Kidney (tissue), 14 donors: ENCODE data around the gene MACC1. TPM values are rescaled to one million over a fixed set of nuclear protein-coding genes. Genes with fewer than 3 reads are reported as not detected.

ENCODE experiments used
- DNase-seq, 5 donors: peaks; one replicate each; pipeline ENCODE4 v3.0.0-alpha.2; 2013 to 2020
- FAIRE-seq: peaks from 2 replicates; lab custom pipeline; 2012; peaks lifted over from hg19 to GRCh38; lab: Jason Lieb, UNC
- H3K27ac ChIP-seq, 2 donors: one replicate each; pipeline ENCODE4 v1.7.0; 2013; ENCODE audit warnings: low read depth in 2 of 2, low read length in 2 of 2, inconsistent platforms in 1 of 2
- H3K27me3 ChIP-seq: one replicate; pipeline ENCODE4 v1.7.1; 2013; ENCODE audit warnings: low read length, inconsistent platforms; ENCODE audit not compliant: control insufficient read depth, insufficient read depth
- H3K36me3 ChIP-seq, 3 donors: one replicate each; pipeline versions ENCODE4 v1.7.0 to v1.7.1; 2013; ENCODE audit warnings: low read length in 3 of 3, control low read depth in 1 of 3, inconsistent platforms in 1 of 3; ENCODE audit not compliant: insufficient read depth in 3 of 3, control insufficient read depth in 2 of 3
- H3K4me1 ChIP-seq, 3 donors: one replicate each; pipeline versions ENCODE4 v1.7.0 to v1.7.1; 2013; ENCODE audit warnings: low read length in 3 of 3, inconsistent platforms in 1 of 3, low read depth in 1 of 3; ENCODE audit not compliant: control insufficient read depth in 2 of 3, insufficient read depth in 2 of 3
- H3K4me3 ChIP-seq, 3 donors: one replicate each; pipeline versions ENCODE4 v1.7.0 to v1.8.1; 2013; ENCODE audit warnings: low read length in 3 of 3, control low read depth in 1 of 3, inconsistent platforms in 1 of 3
- H3K9ac ChIP-seq, 3 donors: one replicate each; pipeline versions ENCODE4 v1.7.0 to v1.7.1; 2013; ENCODE audit warnings: low read length in 3 of 3, control low read depth in 1 of 3, inconsistent platforms in 1 of 3
- H3K9me3 ChIP-seq, 3 donors: one replicate each; pipeline versions ENCODE4 v1.7.0 to v1.7.1; 2013; ENCODE audit warnings: low read length in 3 of 3, control low read depth in 1 of 3, inconsistent platforms in 1 of 3; ENCODE audit not compliant: control insufficient read depth in 2 of 3, insufficient read depth in 1 of 3
- intact Hi-C: fragments of 100-400 bp; cut with DNase I; formaldehyde crosslinking; loops from one replicate; pipeline ENCODE4 v1.11.1; 2022
- polyA plus RNA-seq: library from polyadenylated mRNA; stranded (reverse); fragments of 350-450 nt; fragmentation: Illumina TruSeq; extraction: RNeasy Lipid Tissue Mini Kit (QIAGEN cat#74804); gene quantifications from one replicate; pipeline ENCODE4 v1.2.3, GENCODE V29; 2014; ENCODE audit warnings: low read depth, low replicate concordance; ENCODE audit not compliant: insufficient read depth
- total RNA-seq: library from RNA; stranded (reverse); fragmentation: NEBNext Ultra II Directional; extraction: Animal tissue kit (Norgen Biotek cat#: 25700); gene quantifications from one replicate; pipeline ENCODE4 v1.2.1, GENCODE V29; 2021
- TF ChIP-seq, protein P1 (sequence below): IDR thresholded peaks from 3 replicates; pipeline ENCODE4 v1.5.1; 2012; ENCODE audit warnings: mild to moderate bottlenecking, moderate library complexity, borderline replicate concordance; ENCODE audit not compliant: insufficient read depth; ENCODE audit errors: extremely low read depth
- donor health status: control.
- donor health status: control.
- donor health status: control.
- donor health status: control.
- donor health status: control.
- donor health status: DM: yes; HTN: yes; CAD: no.
- donor health status: Normal renal cell carcinoma (clear cell type).

The MACC1 gene
- total and polyA plus RNA-seq, 2 donors from 2014 or later, result 3.7 to 72.6 TPM

DNA sequence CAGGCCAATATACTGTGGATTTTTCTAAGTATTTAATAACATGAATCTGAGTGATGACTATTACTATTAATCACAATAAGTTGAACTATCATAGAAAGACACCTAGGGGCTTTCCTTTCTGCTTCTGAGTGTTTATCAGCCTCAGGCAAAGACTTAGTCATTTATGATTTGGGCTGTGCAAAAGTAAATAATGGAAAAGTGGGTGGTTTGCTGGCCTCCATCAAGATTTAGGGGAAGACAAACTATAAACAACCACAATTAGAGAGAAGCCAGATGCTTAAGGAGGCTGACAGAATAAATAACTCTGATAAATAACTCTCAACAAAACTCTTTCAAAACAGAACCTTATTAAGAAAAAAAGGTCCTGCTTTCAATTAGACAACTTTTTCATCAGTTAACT, 64.7 kb downstream of the MACC1 start:
- intact Hi-C loops, result no loop called here
- Histone ChIP-seq H3K36me3 (no peaks in the 10 kb centered on the region), H3K4me3 (no peak overlapping the region), H3K9ac (no peak overlapping the region), H3K4me1 (no peaks in the 10 kb centered on the region), H3K27ac (no peak overlapping the region), H3K9me3 (no peaks in the 10 kb centered on the region), H3K27me3 (no peaks in the 10 kb centered on the region)
- DNase-seq (peak in 1 of 5 donors; percentile 9), FAIRE-seq (no peak)
- TF ChIP-seq, protein P1, sequence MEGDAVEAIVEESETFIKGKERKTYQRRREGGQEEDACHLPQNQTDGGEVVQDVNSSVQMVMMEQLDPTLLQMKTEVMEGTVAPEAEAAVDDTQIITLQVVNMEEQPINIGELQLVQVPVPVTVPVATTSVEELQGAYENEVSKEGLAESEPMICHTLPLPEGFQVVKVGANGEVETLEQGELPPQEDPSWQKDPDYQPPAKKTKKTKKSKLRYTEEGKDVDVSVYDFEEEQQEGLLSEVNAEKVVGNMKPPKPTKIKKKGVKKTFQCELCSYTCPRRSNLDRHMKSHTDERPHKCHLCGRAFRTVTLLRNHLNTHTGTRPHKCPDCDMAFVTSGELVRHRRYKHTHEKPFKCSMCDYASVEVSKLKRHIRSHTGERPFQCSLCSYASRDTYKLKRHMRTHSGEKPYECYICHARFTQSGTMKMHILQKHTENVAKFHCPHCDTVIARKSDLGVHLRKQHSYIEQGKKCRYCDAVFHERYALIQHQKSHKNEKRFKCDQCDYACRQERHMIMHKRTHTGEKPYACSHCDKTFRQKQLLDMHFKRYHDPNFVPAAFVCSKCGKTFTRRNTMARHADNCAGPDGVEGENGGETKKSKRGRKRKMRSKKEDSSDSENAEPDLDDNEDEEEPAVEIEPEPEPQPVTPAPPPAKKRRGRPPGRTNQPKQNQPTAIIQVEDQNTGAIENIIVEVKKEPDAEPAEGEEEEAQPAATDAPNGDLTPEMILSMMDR, result no peak

DNA sequence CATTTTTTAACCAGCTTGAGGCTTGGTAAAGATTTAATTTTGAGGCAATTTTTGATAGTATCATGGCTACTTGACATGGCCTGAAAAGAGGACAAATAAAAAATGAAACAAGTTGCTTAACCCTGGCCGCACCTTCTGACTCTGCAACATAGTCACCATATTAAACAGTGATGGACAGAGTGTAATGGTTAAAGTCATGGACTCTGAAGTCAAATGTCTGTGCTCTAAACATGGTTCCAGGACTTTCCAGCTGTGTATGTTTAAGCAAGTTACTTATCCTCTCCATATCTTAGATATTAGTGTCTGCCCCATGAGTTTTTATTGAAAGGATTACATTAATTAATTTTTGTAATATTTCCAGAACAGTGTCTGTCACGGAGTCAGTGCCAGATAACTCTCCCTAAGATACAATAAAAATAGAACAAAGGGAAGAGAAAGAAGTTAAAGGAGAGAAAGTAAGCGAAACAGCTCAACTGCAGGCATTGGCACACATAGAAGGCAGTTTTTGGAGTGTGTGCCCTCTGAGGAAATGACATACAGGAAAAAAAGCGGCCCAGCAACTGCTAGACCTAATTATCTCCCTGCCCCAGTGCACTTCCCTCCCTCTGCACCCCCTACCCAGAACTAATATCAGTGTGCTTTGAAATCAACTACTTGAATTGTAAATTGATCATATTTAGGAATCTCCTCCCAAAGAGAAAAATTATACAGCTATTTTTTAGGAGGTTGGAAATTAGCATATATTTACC, 65.3 kb downstream of the MACC1 start:
- Histone ChIP-seq H3K4me3 (no peak overlapping the region), H3K36me3 (no peaks in the 10 kb centered on the region), H3K9ac (no peak overlapping the region), H3K27me3 (no peaks in the 10 kb centered on the region), H3K27ac (no peak overlapping the region), H3K9me3 (no peaks in the 10 kb centered on the region), H3K4me1 (no peaks in the 10 kb centered on the region)
- intact Hi-C loops, result no loop called here
- TF ChIP-seq, protein P1, result no peak
- FAIRE-seq (no peak), DNase-seq (no peak)

DNA sequence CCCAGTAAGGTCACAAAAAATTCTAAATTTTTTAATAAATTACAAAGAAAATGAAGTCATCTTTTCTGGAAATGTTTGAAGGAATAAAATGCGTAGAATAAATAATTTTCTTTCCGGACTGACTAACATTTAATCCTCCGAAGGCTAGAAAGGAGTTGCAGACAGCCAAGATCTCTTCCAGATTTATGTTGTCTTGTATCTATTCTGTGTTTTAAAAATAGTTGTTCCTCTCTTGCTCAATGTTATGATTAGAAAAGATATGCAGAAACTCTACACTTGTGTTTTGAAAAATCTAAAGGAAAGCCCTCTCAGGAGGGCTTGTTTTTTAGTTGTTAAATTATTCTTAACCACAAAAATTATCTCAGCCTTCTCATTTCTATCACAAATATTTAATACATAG, 70.7 kb downstream of the MACC1 start:
- Histone ChIP-seq H3K9me3 (no peaks in the 10 kb centered on the region), H3K27me3 (no peaks in the 10 kb centered on the region), H3K36me3 (no peaks in the 10 kb centered on the region), H3K9ac (no peak overlapping the region), H3K27ac (peak overlapping the region; percentile 7 to 33), H3K4me3 (no peak overlapping the region), H3K4me1 (no peaks in the 10 kb centered on the region)
- TF ChIP-seq, protein P1, result no peak
- FAIRE-seq (peak; percentile 68), DNase-seq (no peak)
- intact Hi-C loops, result no loop called here

DNA sequence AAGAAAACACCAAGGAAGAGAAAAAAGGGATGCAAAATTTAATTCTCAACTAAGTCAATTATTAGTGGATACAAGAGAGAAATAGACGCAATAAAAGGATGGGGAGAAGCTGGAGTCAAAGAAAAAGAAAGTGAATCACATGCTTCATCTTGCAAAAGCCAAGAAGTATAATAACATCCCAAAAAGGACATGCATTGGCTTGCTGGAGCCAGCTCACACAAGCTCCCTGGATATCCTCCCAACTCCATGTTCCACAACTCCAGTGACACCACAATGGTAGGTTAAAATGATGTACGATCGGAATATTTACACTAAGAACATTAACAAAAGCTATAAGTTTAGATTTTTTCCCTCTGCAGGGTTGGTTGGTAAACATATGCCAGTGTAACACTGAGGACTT, 72.4 kb downstream of the MACC1 start:
- H3K4me3 ChIP-seq, result no peak overlapping the region
- DNase-seq (no peak), FAIRE-seq (no peak)
- H3K4me1 ChIP-seq, result no peaks in the 10 kb centered on the region
- TF ChIP-seq, protein P1, result no peak
- H3K9ac ChIP-seq, result no peak overlapping the region
- intact Hi-C loops, result no loop called here
- H3K27ac ChIP-seq, result no peak overlapping the region
- H3K36me3 ChIP-seq, result no peaks in the 10 kb centered on the region
- no peaks in the 10 kb centered on the region for H3K27me3 ChIP-seq
- no peaks in the 10 kb centered on the region for H3K9me3 ChIP-seq
